Fibroblast of mammary gland (primary cell): ENCODE measurements around the gene NIPAL3.
"Not testable (repeated sequence)": the region's sequence is repeated elsewhere in the genome, so short reads cannot be mapped to it uniquely, and the experiment has no call there.

Source experiments
- DNase-seq: peaks from one replicate; pipeline ENCODE4 v3.0.0-alpha.2; 2010; ENCODE audit warnings: low read depth
- H3K4me3 ChIP-seq: 2 replicates; pipeline ENCODE4 v1.5.1; 2011; ENCODE audit warnings: low read depth, mild to moderate bottlenecking, low read length, moderate library complexity; ENCODE audit not compliant: control insufficient read depth
- TF ChIP-seq, protein P1 (sequence below): conservative IDR thresholded peaks from 2 replicates; pipeline ENCODE4 v1.5.1; 2011; ENCODE audit warnings: low read depth, low read length, inconsistent platforms; ENCODE audit not compliant: control insufficient read depth, insufficient read depth

NIPAL3 gene

GRCh38 chr1:24484199-24484598 lies 68.6 kb downstream of the NIPAL3 start:
- TF ChIP-seq, protein P1, sequence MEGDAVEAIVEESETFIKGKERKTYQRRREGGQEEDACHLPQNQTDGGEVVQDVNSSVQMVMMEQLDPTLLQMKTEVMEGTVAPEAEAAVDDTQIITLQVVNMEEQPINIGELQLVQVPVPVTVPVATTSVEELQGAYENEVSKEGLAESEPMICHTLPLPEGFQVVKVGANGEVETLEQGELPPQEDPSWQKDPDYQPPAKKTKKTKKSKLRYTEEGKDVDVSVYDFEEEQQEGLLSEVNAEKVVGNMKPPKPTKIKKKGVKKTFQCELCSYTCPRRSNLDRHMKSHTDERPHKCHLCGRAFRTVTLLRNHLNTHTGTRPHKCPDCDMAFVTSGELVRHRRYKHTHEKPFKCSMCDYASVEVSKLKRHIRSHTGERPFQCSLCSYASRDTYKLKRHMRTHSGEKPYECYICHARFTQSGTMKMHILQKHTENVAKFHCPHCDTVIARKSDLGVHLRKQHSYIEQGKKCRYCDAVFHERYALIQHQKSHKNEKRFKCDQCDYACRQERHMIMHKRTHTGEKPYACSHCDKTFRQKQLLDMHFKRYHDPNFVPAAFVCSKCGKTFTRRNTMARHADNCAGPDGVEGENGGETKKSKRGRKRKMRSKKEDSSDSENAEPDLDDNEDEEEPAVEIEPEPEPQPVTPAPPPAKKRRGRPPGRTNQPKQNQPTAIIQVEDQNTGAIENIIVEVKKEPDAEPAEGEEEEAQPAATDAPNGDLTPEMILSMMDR: no peak
- H3K4me3 ChIP-seq: no peak overlapping the region
- DNase-seq: no peak

DNA sequence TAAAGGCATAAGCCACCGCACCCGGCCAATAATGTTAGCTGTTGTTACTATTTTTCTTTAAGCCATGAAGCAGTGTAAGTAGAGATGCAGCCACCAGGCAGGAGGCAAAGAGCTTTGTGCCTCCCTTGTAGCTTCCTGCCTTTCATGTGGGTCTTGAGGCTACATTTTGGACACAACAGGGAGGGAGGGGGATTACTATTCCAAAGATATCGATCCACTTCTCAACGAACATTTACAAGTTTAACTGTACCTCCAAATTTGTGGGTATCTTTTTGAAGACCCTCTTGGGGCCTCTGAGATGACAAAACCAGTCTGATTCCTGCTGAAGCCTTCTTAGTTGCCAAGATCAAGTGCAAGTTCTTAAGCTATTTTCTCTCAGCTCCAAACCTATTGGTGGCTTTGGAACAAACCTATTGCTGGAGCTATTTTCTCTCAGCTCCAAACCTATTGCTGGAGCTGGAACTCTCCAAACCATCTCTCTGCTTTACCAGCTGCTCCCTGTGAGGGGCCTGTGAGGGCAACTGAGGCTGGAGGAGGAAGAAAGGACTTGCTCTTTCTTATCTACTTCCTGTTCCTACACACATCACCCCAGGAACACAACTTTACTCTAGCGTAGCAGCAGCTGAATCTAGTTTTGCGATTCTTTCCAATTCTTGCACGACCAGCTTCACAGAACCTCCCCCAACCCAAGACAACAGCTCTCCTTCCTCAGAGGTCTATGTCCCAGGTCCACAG lies 70.9 kb downstream of the NIPAL3 start:
- TF ChIP-seq, protein P1: no peak
- no peak overlapping the region for H3K4me3 ChIP-seq
- DNase-seq: no peak

DNA sequence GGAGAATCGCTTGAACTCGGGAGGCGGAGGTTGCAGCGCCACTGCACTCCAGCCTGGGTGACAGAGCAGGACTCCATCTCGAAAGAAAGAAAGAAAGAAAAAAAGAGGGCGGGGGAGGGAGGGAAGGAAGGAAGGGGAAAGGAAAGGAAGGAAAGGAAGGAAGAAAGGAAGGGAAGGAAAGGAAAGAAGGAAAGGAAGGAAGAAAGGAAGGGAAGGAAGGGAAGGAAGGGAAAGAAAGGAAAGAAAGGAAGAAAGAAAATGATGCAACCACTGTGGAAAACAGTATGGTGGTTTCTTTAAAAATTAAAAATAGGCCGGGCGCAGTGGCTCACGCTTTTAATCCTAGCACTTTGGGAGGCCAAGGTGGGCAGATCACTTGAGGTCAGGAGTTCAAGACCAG lies 71.9 kb downstream of the NIPAL3 start:
- DNase-seq: no peak
- TF ChIP-seq, protein P1: no peak
- no peak overlapping the region for H3K4me3 ChIP-seq

DNA sequence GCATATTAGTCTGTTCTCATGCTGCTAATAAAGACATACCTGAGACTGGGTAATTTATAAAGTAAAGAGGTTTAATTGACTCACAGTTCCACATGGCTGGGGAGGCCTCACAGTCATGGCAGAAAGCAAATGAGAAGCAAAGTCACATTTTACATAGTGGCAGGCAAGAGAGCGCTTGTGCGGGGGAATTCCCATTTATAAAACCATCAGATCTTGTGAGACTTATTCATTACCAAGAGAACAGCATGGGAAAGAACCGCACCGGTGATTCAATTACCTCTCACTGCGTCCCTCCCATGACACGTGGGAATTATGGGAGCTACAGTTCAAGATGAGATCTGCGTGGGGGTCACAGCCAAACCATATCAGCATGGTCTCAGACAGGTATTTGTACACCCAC lies 72.6 kb downstream of the NIPAL3 start:
- not testable (repeated sequence) for DNase-seq, H3K4me3 ChIP-seq

GRCh38 chr1:24489674-24490073 lies 74.1 kb downstream of the NIPAL3 start:
- DNase-seq: no peak

DNA sequence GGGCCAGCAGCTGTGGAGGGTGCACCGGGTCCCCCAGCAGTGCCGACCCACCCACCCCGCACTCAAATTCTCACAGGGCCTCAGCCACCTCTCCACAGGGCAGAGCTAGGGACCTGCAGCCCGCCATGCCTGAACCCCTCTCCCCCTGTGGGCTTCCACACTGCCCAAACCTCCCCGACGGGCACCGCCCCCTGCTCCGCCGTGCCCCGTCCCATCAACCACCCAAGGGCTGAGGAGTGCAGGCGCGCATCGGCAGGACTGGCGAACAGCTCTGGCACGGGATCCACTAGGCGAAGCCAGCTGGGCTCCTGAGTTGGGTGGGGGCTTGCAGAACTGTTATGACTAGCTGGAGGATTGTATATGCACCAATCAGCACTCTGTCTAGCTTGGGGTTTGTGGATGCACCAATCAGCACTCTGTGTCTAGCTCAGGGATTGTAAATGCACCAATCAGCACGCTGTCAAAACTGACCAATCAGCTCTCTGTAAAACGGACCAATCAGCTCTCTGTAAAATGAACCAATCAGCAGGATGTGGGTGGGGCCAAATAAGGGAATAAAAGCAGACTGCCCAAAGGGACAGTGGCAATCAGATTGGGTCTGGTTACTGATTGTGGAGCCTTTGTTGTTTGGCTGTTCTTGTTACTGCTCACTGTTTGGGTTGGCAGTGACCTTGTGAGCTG lies 74.6 kb downstream of the NIPAL3 start:
- H3K4me3 ChIP-seq: no peak overlapping the region
- no peak for DNase-seq
- TF ChIP-seq, protein P1: no peak

More at GRCh38 chr1:24489674-24490073, 74.1 kb downstream of the NIPAL3 start:
- TF ChIP-seq, protein P1: no peak
- H3K4me3 ChIP-seq: no peak overlapping the region

GRCh38 chr1:24491577-24492360 lies 76.2 kb downstream of the NIPAL3 start:
- no peak overlapping the region for H3K4me3 ChIP-seq
- no peak for DNase-seq
- TF ChIP-seq, protein P1: no peak

DNA sequence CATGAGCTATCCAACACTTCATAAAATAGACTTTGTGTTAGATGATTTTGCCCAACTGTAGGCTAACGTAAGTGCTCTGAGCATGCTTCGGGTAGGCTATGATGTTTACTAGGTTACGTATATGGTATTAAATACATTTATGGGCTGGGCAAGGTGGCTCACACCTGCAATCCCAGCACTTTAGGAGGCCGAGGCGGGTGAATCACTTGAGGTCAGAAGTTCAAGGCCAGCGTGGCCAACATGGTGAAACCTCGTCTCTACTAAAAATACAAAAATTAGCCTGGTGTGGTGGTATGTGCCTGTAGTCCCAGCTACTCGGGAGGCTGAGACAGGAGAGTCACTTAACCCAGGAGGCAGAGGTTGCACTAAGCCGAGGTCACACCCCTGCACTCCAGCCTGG lies 77.3 kb downstream of the NIPAL3 start:
- H3K4me3 ChIP-seq, DNase-seq: not testable (repeated sequence)
